Peyer's patch (tissue), 4 donors: ENCODE data around the gene TMEM190. TPM values are rescaled to one million over a fixed set of nuclear protein-coding genes. Genes with fewer than 3 reads are reported as not detected.

Experiments used
- DNase-seq, 3 donors: peaks; one replicate each; pipeline ENCODE4 v3.0.0-alpha.2; 2017 to 2019
- H3K27ac ChIP-seq, 4 donors: fragments of 200-600 bp; sonication (generic); one replicate each; pipeline ENCODE4 v1.5.1; 2016 to 2019
- H3K27me3 ChIP-seq, 2 donors: fragments of 200-600 bp; sonication (generic); one replicate each; pipeline ENCODE4 v1.5.1; 2019
- H3K36me3 ChIP-seq, 3 donors: fragments of 200-600 bp; sonication (generic); one replicate each; pipeline ENCODE4 v1.5.1; 2016 to 2019
- H3K4me1 ChIP-seq, 4 donors: fragments of 200-600 bp; sonication (generic); one replicate each; pipeline ENCODE4 v1.5.1; 2016 to 2019
- H3K4me3 ChIP-seq, 4 donors: fragments of 200-600 bp; sonication (generic); 1 replicate in 3 of 4; 2 replicates in 1 of 4; pipeline ENCODE4 v1.5.1; 2016 to 2019; ENCODE audit warnings: mild to moderate bottlenecking in 1 of 4
- H3K9me3 ChIP-seq, 4 donors: fragments of 200-600 bp; sonication (generic); one replicate each; pipeline ENCODE4 v1.5.1; 2016 to 2019; ENCODE audit warnings: mild to moderate bottlenecking in 1 of 4
- CTCF ChIP-seq, 6 experiments: fragments of 450-650 bp in 4 of 6; fragments of 200-600 bp in 2 of 6; sonication (generic) in 1 of 6; IDR thresholded peaks; one replicate each; pipeline ENCODE4 v1.5.1; 2017 to 2019; ENCODE audit warnings: antibody characterized with exemption in 6 of 6, mild to moderate bottlenecking in 3 of 6, moderate library complexity in 1 of 6
- POLR2A ChIP-seq, 2 donors: fragments of 450-650 bp; IDR thresholded peaks; one replicate each; pipeline ENCODE4 v1.5.1; 2017; ENCODE audit warnings: antibody characterized with exemption in 2 of 2, mild to moderate bottlenecking in 2 of 2, moderate library complexity in 2 of 2
- total RNA-seq, 4 donors: library from RNA; depleted of rRNA; stranded (reverse); fragments of >200 nt; gene quantifications; one replicate each; pipeline ENCODE4 v1.1.0, GENCODE V29; 2016

TMEM190 gene
- total RNA-seq, 4 donors from 2014 or later = not detected

GRCh38 chr19:55360902-55361301 lies 15.7 kb upstream of the TMEM190 start:
- no peaks in the 10 kb centered on the region for H3K36me3 ChIP-seq
- no peak overlapping the region for H3K27ac ChIP-seq
- no peaks in the 10 kb centered on the region for H3K9me3 ChIP-seq
- H3K4me3 ChIP-seq = no peak overlapping the region
- TF ChIP-seq CTCF (IDR thresholded peaks at IDR 0.05) (no peak), POLR2A (IDR thresholded peaks at IDR 0.05) (no peak)
- DNase-seq = no peak
- H3K27me3 ChIP-seq = no peaks in the 10 kb centered on the region
- no peaks in the 10 kb centered on the region for H3K4me1 ChIP-seq

GRCh38 chr19:55362174-55362989 lies 14.2 kb upstream of the TMEM190 start:
- Histone ChIP-seq H3K27me3 (no peaks in the 10 kb centered on the region), H3K4me1 (no peaks in the 10 kb centered on the region), H3K4me3 (no peak overlapping the region), H3K36me3 (no peaks in the 10 kb centered on the region), H3K9me3 (no peaks in the 10 kb centered on the region), H3K27ac (no peak overlapping the region)
- TF ChIP-seq CTCF (IDR thresholded peaks at IDR 0.05) (no peak), POLR2A (IDR thresholded peaks at IDR 0.05) (no peak)
- DNase-seq = no peak

GRCh38 chr19:55362990-55363716 lies 13.5 kb upstream of the TMEM190 start, which contains the start of gene GARIN5B:
GARIN5B (minus strand) TSS chr19:55363260; CDS start chr19:55363066, 194 bp downstream.
- peaks cover 0 to 2% of the 10 kb centered on the region in 2 donors for H3K27me3 ChIP-seq
- no peak for DNase-seq

GRCh38 chr19:55365245-55365644 lies 11.4 kb upstream of the TMEM190 start:
- H3K4me1 ChIP-seq = peaks cover 0 to 15% (median 6%) of the 10 kb centered on the region in 4 donors
- no peak overlapping the region for H3K4me3 ChIP-seq
- H3K9me3 ChIP-seq = no peaks in the 10 kb centered on the region
- no peak overlapping the region for H3K27ac ChIP-seq
- no peaks in the 10 kb centered on the region for H3K36me3 ChIP-seq
- no peak for DNase-seq
- peaks cover 0 to 20% of the 10 kb centered on the region in 2 donors for H3K27me3 ChIP-seq
- no peak for TF ChIP-seq CTCF (IDR thresholded peaks at IDR 0.05)
- TF ChIP-seq POLR2A (IDR thresholded peaks at IDR 0.05) = no peak

More at GRCh38 chr19:55362990-55363716, 13.5 kb upstream of the TMEM190 start, which contains the start of gene GARIN5B:
- Histone ChIP-seq H3K36me3 (no peaks in the 10 kb centered on the region), H3K4me1 (no peaks in the 10 kb centered on the region), H3K4me3 (no peak within 1 kb of the TSS), H3K27ac (no peak within 1 kb of the TSS), H3K9me3 (no peaks in the 10 kb centered on the region)
- TF ChIP-seq POLR2A (IDR thresholded peaks at IDR 0.05) (no peak), CTCF (IDR thresholded peaks at IDR 0.05) (no peak)

- no peaks in the 10 kb centered on the region for H3K9me3 ChIP-seq
- peaks cover 0 to 26% of the 10 kb centered on the region in 2 donors for H3K27me3 ChIP-seq
- H3K27ac ChIP-seq = no peak overlapping the region
- peaks cover 0 to 19% (median 6%) of the 10 kb centered on the region in 4 donors for H3K4me1 ChIP-seq
- no peak overlapping the region for H3K4me3 ChIP-seq
- TF ChIP-seq CTCF (IDR thresholded peaks at IDR 0.05) (no peak), POLR2A (IDR thresholded peaks at IDR 0.05) (no peak)
- no peak for DNase-seq
- no peaks in the 10 kb centered on the region for H3K36me3 ChIP-seq
Observed at GRCh38 chr19:55365964-55366363, 10.7 kb upstream of the TMEM190 start.
